HL-60 (cell line): ENCODE results near the gene PBX1.

Experiments used
- DNase-seq, 2 experiments: peaks; one replicate each; pipeline ENCODE4 v3.0.0-alpha.2; 2010 to 2020; ENCODE audit warnings: low read depth in 1 of 2, low spot score in 1 of 2
- H3K27ac ChIP-seq: fragments of 250-450 bp; sonication (Bioruptor Pico); replicated peaks from 2 replicates; pipeline ENCODE4 v1.5.1; 2020; ENCODE audit warnings: mild to moderate bottlenecking, moderate library complexity
- H3K27me3 ChIP-seq: fragments of 250-450 bp; sonication (Bioruptor Pico); 2 replicates; pipeline ENCODE4 v1.5.1; 2021; ENCODE audit warnings: mild to moderate bottlenecking, moderate library complexity; ENCODE audit not compliant: insufficient read depth, poor library complexity, severe bottlenecking
- H3K4me3 ChIP-seq: replicated peaks from 2 replicates; pipeline ENCODE4 v1.5.1; 2011; ENCODE audit warnings: mild to moderate bottlenecking, control low read depth, low read length; ENCODE audit not compliant: insufficient read depth
- CTCF ChIP-seq: IDR thresholded peaks from one replicate; pipeline ENCODE4 v1.5.1; 2011; ENCODE audit warnings: low read length, control low read depth, inconsistent platforms; ENCODE audit not compliant: insufficient read depth
- GABPA ChIP-seq: IDR thresholded peaks from 2 replicates; pipeline ENCODE4 v1.6.1; 2012; ENCODE audit warnings: low read depth
- POLR2AphosphoS5 ChIP-seq: IDR thresholded peaks from 2 replicates; pipeline ENCODE4 v1.6.1; 2012; ENCODE audit warnings: low read depth
- REST ChIP-seq: IDR thresholded peaks from 2 replicates; pipeline ENCODE4 v1.6.1; 2012; ENCODE audit warnings: low read depth; ENCODE audit not compliant: insufficient replicate concordance
- SPI1 ChIP-seq: IDR thresholded peaks from 2 replicates; pipeline ENCODE4 v1.6.1; 2012; ENCODE audit warnings: low read depth, mild to moderate bottlenecking, borderline replicate concordance

The PBX1 gene

GRCh38 chr1:164863056-164863455 is 304.1 kb downstream of the PBX1 start:
- Histone ChIP-seq H3K4me3 (no peak overlapping the region), H3K27me3 (no peaks in the 10 kb centered on the region), H3K27ac (no peak overlapping the region)
- DNase-seq: no peak
- TF ChIP-seq CTCF: no peak
- no peak for TF ChIP-seq POLR2AphosphoS5

- H3K27me3 ChIP-seq: no peaks in the 10 kb centered on the region
- no peak overlapping the region for H3K27ac ChIP-seq
- DNase-seq: no peak
- no peak overlapping the region for H3K4me3 ChIP-seq
- TF ChIP-seq POLR2AphosphoS5 (no peak), REST (no peak), GABPA (no peak), SPI1 (no peak), CTCF (no peak)
Observed at GRCh38 chr1:164864161-164864560, 305.2 kb downstream of the PBX1 start.

- no peak for TF ChIP-seq GABPA
- TF ChIP-seq POLR2AphosphoS5: no peak
- TF ChIP-seq REST: no peak
- TF ChIP-seq SPI1: no peak
- no peak for TF ChIP-seq CTCF
- no peak for DNase-seq
- H3K4me3 ChIP-seq: no peak overlapping the region
Observed at GRCh38 chr1:164865385-164865784, 306.4 kb downstream of the PBX1 start.

GRCh38 chr1:164867590-164867989 is 308.6 kb downstream of the PBX1 start:
- no peak for DNase-seq
- no peaks in the 10 kb centered on the region for H3K27me3 ChIP-seq
- H3K4me3 ChIP-seq: no peak overlapping the region
- TF ChIP-seq GABPA (no peak), SPI1 (no peak), REST (no peak), POLR2AphosphoS5 (no peak), CTCF (no peak)
- no peak overlapping the region for H3K27ac ChIP-seq

More at GRCh38 chr1:164865385-164865784, 306.4 kb downstream of the PBX1 start:
- Histone ChIP-seq H3K27me3 (no peaks in the 10 kb centered on the region), H3K27ac (no peak overlapping the region)
